ENCODE data around the gene HSPBP1.

Gene HSPBP1

GRCh38 chr19:55311797-55312196 lies 31.9 kb upstream of the HSPBP1 start:
- Mint-ChIP-seq H3K27me3 (no peaks in the 10 kb centered on the region), H3K4me1 (ENCODE audit: low read depth) (no peaks in the 10 kb centered on the region), H3K9me3 (no peaks in the 10 kb centered on the region), H3K27ac (no peak overlapping the region), H3K4me3 (no peak overlapping the region), H3K36me3 (ENCODE audit: low read depth) (peaks cover 9% of the 10 kb centered on the region)
- no peak for DNase-seq

DNA sequence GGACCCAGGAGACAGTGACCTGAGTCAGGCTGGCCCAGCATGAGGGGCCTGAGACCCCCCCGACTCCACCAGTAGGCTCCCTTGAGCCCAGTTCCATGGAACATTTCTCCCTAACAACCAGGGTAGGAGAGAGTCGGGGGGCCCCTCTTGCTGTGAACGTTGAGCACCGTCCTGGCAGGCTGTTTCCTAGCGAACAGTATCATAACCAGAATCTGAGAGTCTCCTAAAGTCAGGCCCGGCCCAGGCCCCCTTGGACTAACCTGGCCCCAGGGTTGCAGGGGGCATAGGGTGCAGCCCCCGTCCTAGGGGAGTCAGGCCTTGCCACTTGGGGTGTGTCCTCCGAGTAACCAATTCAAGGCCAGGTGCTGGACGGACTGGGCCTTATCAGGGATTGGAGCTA lies 31.5 kb upstream of the HSPBP1 start:
- H3K4me1 Mint-ChIP-seq (ENCODE audit: low read depth): no peaks in the 10 kb centered on the region
- no peak overlapping the region for H3K27ac Mint-ChIP-seq
- H3K4me3 Mint-ChIP-seq: no peak overlapping the region
- no peaks in the 10 kb centered on the region for H3K27me3 Mint-ChIP-seq
- no peak for DNase-seq
- H3K9me3 Mint-ChIP-seq: no peaks in the 10 kb centered on the region
- H3K36me3 Mint-ChIP-seq (ENCODE audit: low read depth): peaks cover 9% of the 10 kb centered on the region

DNA sequence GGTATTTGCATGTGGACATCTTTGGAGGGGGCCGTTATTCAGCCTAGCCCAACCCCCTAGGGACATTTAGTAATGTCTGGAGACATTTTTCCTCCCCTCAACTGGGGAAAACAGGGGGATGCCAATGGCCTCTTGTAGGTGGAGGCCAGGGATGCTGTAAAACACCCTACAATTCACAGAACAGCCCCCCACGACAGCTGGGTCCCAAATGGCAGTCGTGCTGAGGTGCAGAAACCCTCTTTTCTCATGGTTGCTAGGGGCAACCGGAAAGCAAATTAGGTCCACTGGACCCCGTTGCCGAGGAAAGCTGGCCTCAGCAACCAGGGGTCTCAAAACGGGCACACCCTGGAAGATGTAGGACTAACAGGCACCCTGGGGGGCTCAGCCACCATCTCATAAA lies 30.6 kb upstream of the HSPBP1 start:
- H3K27ac Mint-ChIP-seq: no peak overlapping the region
- no peaks in the 10 kb centered on the region for H3K27me3 Mint-ChIP-seq
- no peak for DNase-seq
- H3K9me3 Mint-ChIP-seq: no peaks in the 10 kb centered on the region
- H3K36me3 Mint-ChIP-seq (ENCODE audit: low read depth): peaks cover 9% of the 10 kb centered on the region
- H3K4me3 Mint-ChIP-seq: no peak overlapping the region
- H3K4me1 Mint-ChIP-seq (ENCODE audit: low read depth): no peaks in the 10 kb centered on the region

DNA sequence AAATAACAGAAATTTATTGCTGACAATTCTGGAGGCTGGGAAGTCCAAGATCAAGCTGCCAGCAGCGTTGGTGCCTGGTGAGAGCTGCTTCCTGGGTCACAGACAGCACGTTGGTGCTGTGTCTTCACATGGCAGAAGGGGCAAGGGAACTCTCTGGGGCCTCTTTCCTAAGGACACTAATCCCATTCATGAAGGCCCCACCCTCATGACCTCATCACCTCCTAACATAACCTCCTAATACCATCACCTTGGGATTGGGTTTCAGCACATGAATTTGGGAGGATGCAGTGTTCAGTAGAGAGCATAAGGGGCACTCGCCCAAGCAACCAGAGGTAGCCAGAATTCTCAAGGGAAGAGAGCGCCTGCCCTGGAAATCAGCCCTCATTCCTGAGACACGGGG lies 29.5 kb upstream of the HSPBP1 start:
- peaks cover 11% of the 10 kb centered on the region for H3K36me3 Mint-ChIP-seq (ENCODE audit: low read depth)

GRCh38 chr19:55308281-55308680 lies 28.4 kb upstream of the HSPBP1 start:
- H3K27ac Mint-ChIP-seq: no peak overlapping the region
- H3K9me3 Mint-ChIP-seq: no peaks in the 10 kb centered on the region
- H3K36me3 Mint-ChIP-seq (ENCODE audit: low read depth): peaks cover 11% of the 10 kb centered on the region
- H3K27me3 Mint-ChIP-seq: no peaks in the 10 kb centered on the region
- peaks cover 2% of the 10 kb centered on the region for H3K4me1 Mint-ChIP-seq (ENCODE audit: low read depth)
- no peak overlapping the region for H3K4me3 Mint-ChIP-seq
- DNase-seq: no peak

More for the DNA sequence above, 29.5 kb upstream of the HSPBP1 start:
- Mint-ChIP-seq H3K4me1 (ENCODE audit: low read depth) (peaks cover 2% of the 10 kb centered on the region), H3K27me3 (no peaks in the 10 kb centered on the region), H3K27ac (no peak overlapping the region), H3K9me3 (no peaks in the 10 kb centered on the region), H3K4me3 (no peak overlapping the region)
- DNase-seq: no peak

- Mint-ChIP-seq H3K4me1 (ENCODE audit: low read depth) (peaks cover 6% of the 10 kb centered on the region), H3K27me3 (no peaks in the 10 kb centered on the region), H3K27ac (no peak overlapping the region), H3K4me3 (no peak overlapping the region), H3K36me3 (ENCODE audit: low read depth) (peaks cover 11% of the 10 kb centered on the region), H3K9me3 (no peaks in the 10 kb centered on the region)
- no peak for DNase-seq
These were observed 26.8 kb upstream of the HSPBP1 start for GRCh38 chr19:55306712-55307111.

DNA sequence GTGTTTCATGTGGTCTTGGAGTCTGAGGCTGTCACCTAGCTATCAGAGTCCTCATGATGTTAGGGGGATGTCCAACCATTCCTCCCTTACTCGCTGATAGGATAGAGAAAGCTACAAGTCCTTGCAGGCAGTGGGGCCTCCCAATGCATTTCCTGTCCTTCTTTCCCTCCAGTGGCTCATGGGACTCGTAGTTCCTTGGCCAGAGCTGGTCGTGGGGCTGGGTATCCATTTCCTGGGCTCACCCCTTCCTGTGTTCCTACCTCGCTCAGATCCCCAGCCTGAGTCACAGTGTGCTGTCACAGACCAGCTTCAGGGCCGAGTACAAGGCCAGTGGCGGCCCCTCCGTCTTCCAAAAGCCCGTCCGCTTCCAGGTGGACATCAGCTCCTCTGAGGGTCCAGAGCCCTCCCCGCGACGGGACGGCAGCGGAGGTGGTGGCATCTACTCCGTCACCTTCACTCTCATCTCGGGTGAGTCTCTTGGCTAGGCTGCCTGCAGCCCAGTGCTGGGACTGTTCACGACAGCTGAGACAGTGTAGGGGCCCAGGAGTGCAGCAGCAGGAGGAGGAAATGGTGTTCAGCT lies 26.2 kb upstream of the HSPBP1 start:
- no peak for DNase-seq
- Mint-ChIP-seq H3K4me3 (no peak overlapping the region), H3K27ac (no peak overlapping the region), H3K36me3 (ENCODE audit: low read depth) (peaks cover 11% of the 10 kb centered on the region), H3K9me3 (no peaks in the 10 kb centered on the region), H3K4me1 (ENCODE audit: low read depth) (peaks cover 12% of the 10 kb centered on the region), H3K27me3 (no peaks in the 10 kb centered on the region)

GRCh38 chr19:55305491-55305890 lies 25.6 kb upstream of the HSPBP1 start:
- Mint-ChIP-seq H3K9me3 (no peaks in the 10 kb centered on the region), H3K4me1 (ENCODE audit: low read depth) (peaks cover 12% of the 10 kb centered on the region), H3K27ac (peak overlapping the region; percentile 50), H3K27me3 (no peaks in the 10 kb centered on the region), H3K4me3 (no peak overlapping the region), H3K36me3 (ENCODE audit: low read depth) (peaks cover 11% of the 10 kb centered on the region)
- peak; percentile 67 for DNase-seq

DNA sequence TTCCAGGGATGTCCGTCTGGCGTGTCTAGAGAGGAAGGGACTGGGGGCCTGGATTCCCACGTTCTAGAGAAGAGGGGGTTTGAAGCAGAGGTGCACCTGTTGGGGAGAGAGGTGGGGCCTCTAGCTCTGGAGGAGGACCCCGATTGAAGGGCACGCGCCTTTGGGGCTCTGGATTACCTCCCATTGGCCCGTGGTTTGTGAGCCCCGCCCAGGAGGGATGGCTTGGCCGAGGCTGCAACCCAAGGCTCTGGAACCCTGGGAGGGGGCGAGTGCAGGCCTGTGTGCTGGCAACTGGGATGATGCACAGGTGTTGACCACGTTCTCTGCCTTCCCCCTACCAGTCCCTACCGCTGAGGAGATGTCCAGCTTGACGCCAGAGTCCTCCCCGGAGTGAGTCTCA lies 25.1 kb upstream of the HSPBP1 start:
- Mint-ChIP-seq H3K4me1 (ENCODE audit: low read depth) (peaks cover 12% of the 10 kb centered on the region), H3K27ac (no peak overlapping the region), H3K9me3 (no peaks in the 10 kb centered on the region), H3K27me3 (no peaks in the 10 kb centered on the region), H3K4me3 (no peak overlapping the region), H3K36me3 (ENCODE audit: low read depth) (peaks cover 11% of the 10 kb centered on the region)
- no peak for DNase-seq

GRCh38 chr19:55304279-55304978 lies 24.5 kb upstream of the HSPBP1 start:
- DNase-seq: no peak
- Mint-ChIP-seq H3K9me3 (no peaks in the 10 kb centered on the region), H3K27me3 (no peaks in the 10 kb centered on the region), H3K4me1 (ENCODE audit: low read depth) (peaks cover 12% of the 10 kb centered on the region), H3K36me3 (ENCODE audit: low read depth) (peaks cover 11% of the 10 kb centered on the region), H3K4me3 (no peak overlapping the region), H3K27ac (no peak overlapping the region)

DNA sequence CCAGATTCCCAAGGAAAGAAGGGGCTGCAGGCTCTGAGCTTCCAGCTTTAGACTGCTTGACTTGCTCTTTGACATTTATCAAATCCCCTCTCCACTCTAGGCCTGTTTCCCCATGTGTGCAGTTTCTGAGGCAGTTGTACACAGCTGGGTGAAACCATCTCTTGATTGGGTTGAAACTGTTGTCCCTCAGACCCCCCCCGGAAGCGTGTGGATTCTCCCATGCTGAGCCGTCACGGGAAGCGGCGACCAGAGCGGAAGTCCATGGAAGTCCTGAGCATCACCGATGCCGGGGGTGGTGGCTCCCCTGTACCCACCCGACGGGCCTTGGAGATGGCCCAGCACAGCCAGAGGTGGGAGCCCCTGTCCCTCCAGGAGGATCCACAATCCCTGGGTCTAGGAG lies 23.6 kb upstream of the HSPBP1 start:
- H3K4me1 Mint-ChIP-seq (ENCODE audit: low read depth): peaks cover 12% of the 10 kb centered on the region
- no peak overlapping the region for H3K4me3 Mint-ChIP-seq
- DNase-seq: no peak
- H3K27ac Mint-ChIP-seq: no peak overlapping the region
- H3K27me3 Mint-ChIP-seq: no peaks in the 10 kb centered on the region
- H3K36me3 Mint-ChIP-seq (ENCODE audit: low read depth): peaks cover 7% of the 10 kb centered on the region
- H3K9me3 Mint-ChIP-seq: no peaks in the 10 kb centered on the region

- Mint-ChIP-seq H3K27me3 (no peaks in the 10 kb centered on the region), H3K4me3 (peak overlapping the region; percentile 86), H3K36me3 (ENCODE audit: low read depth) (peaks cover 5% of the 10 kb centered on the region), H3K27ac (peak overlapping the region; percentile 95), H3K9me3 (no peaks in the 10 kb centered on the region), H3K4me1 (ENCODE audit: low read depth) (peaks cover 12% of the 10 kb centered on the region)
- no peak for DNase-seq
These were observed 22.4 kb upstream of the HSPBP1 start for GRCh38 chr19:55302318-55302703.

- Mint-ChIP-seq H3K9me3 (no peaks in the 10 kb centered on the region), H3K4me3 (peak overlapping the region; percentile 86), H3K27me3 (no peaks in the 10 kb centered on the region), H3K36me3 (ENCODE audit: low read depth) (peaks cover 2% of the 10 kb centered on the region), H3K4me1 (ENCODE audit: low read depth) (peaks cover 12% of the 10 kb centered on the region), H3K27ac (peak overlapping the region; percentile 95)
- DNase-seq: peak; percentile 99
These were observed 21.8 kb upstream of the HSPBP1 start for GRCh38 chr19:55301459-55302317.

GRCh38 chr19:55300886-55301458 lies 21.1 kb upstream of the HSPBP1 start:
- H3K4me1 Mint-ChIP-seq (ENCODE audit: low read depth): peaks cover 12% of the 10 kb centered on the region
- no peak for DNase-seq
- no peak overlapping the region for H3K27ac Mint-ChIP-seq
- peaks cover 2% of the 10 kb centered on the region for H3K36me3 Mint-ChIP-seq (ENCODE audit: low read depth)
- H3K27me3 Mint-ChIP-seq: no peaks in the 10 kb centered on the region
- H3K4me3 Mint-ChIP-seq: peak overlapping the region; percentile 86
- H3K9me3 Mint-ChIP-seq: no peaks in the 10 kb centered on the region
